A673 (cell line): ENCODE measurements around the gene NFIC. TPM values are rescaled to one million over a fixed set of nuclear protein-coding genes. Genes with fewer than 3 reads are reported as not detected.
A peak's percentile ranks its signal among the peaks of the same experiment; 100 is the strongest.

Source experiments
- BruUV-seq: library from RNA; stranded (reverse); fragments of 400-500 nt; replicated peaks from 2 replicates; lab custom pipeline; 2021; lab: Mats Ljungman, UMichigan
- CTCF ChIA-PET: fragments of 300-600 bp; sonication (Branson Sonifier 250); formaldehyde crosslinking; loops from one replicate; lab custom pipeline; 2022; ENCODE audit warnings: antibody characterized with exemption; lab: Charles Lee
- POLR2A ChIA-PET: fragments of 300-600 bp; sonication (Branson Sonifier 250); formaldehyde crosslinking; loops from one replicate; lab custom pipeline; 2022; ENCODE audit warnings: antibody characterized with exemption; ENCODE audit not compliant: low non-redundant PET; lab: Charles Lee
- DNase-seq: peaks from one replicate; pipeline ENCODE4 v3.0.0-alpha.2; 2015; ENCODE audit warnings: low spot score
- H3K27ac ChIP-seq: fragments of 200-600 bp; sonication (generic); 2 replicates; pipeline ENCODE4 v1.5.1; 2016; ENCODE audit warnings: mixed run types, low read depth, mild to moderate bottlenecking, mixed read lengths, antibody characterized with exemption, low read length; ENCODE audit not compliant: poor library complexity, severe bottlenecking
- H3K27me3 ChIP-seq: fragments of 200-600 bp; sonication (generic); replicated peaks from 2 replicates; pipeline ENCODE4 v1.6.1; 2017; ENCODE audit warnings: mixed run types, low read depth, mild to moderate bottlenecking, mixed read lengths, antibody characterized with exemption, low read length; ENCODE audit not compliant: insufficient read depth, poor library complexity
- H3K36me3 ChIP-seq: fragments of 200-600 bp; sonication (generic); 2 replicates; pipeline ENCODE4 v1.6.1; 2016; ENCODE audit warnings: mixed run types, mild to moderate bottlenecking, mixed read lengths, antibody characterized with exemption, low read length; ENCODE audit not compliant: insufficient read depth, poor library complexity, severe bottlenecking
- H3K4me1 ChIP-seq: fragments of 200-600 bp; sonication (generic); 2 replicates; pipeline ENCODE4 v1.6.1; 2017; ENCODE audit warnings: mixed run types, mild to moderate bottlenecking, mixed read lengths, antibody characterized with exemption, low read length; ENCODE audit not compliant: insufficient read depth, poor library complexity, severe bottlenecking
- H3K4me3 ChIP-seq: fragments of 200-600 bp; sonication (generic); 2 replicates; pipeline ENCODE4 v1.5.1; 2016; ENCODE audit warnings: low read depth, mixed run types, mild to moderate bottlenecking, mixed read lengths, low read length; ENCODE audit not compliant: poor library complexity, severe bottlenecking
- H3K9me3 ChIP-seq: fragments of 200-600 bp; sonication (generic); 2 replicates; pipeline ENCODE4 v1.6.1; 2016; ENCODE audit warnings: mixed run types, low read depth, mild to moderate bottlenecking, mixed read lengths, antibody characterized with exemption, low read length; ENCODE audit not compliant: poor library complexity, severe bottlenecking
- CTCF ChIP-seq: fragments of 300-800, 200-600 bp; sonication (generic); conservative IDR thresholded peaks from 2 replicates; pipeline ENCODE4 v1.5.1; 2017; ENCODE audit warnings: low read depth, mild to moderate bottlenecking, antibody characterized with exemption, low read length, moderate library complexity, mixed read lengths
- EZH2 ChIP-seq: fragments of 200-600 bp; sonication (generic); IDR thresholded peaks from 2 replicates; pipeline ENCODE4 v1.6.1; 2017; ENCODE audit warnings: borderline replicate concordance, low read depth, mild to moderate bottlenecking, mixed read lengths, antibody characterized with exemption, low read length; ENCODE audit not compliant: poor library complexity, severe bottlenecking
- intact Hi-C: fragments of 100-400 bp; cut with micrococcal nuclease; formaldehyde crosslinking; loops from one replicate; pipeline ENCODE4 v1.10.0; 2022; ENCODE audit not compliant: unreplicated experiment
- total RNA-seq: library from RNA; stranded (reverse); gene quantifications from 2 replicates; pipeline ENCODE4 v1.2.3, GENCODE V29; 2021

NFIC gene
- total RNA-seq, 1 experiment from 2014 or later, result 112 TPM

- H3K36me3 ChIP-seq, result no peaks in the 10 kb centered on the region
- no peak for DNase-seq
- intact Hi-C loops, result no loop called here
- no peaks in the 10 kb centered on the region for H3K9me3 ChIP-seq
- peaks cover 3% of the 10 kb centered on the region for H3K27me3 ChIP-seq
- POLR2A ChIA-PET, result no interaction called here
- H3K4me3 ChIP-seq, result no peak overlapping the region
- BruUV-seq, result no TSS peak
- CTCF ChIA-PET, result no interaction called here
- H3K27ac ChIP-seq, result no peak overlapping the region
- no peak for TF ChIP-seq CTCF
- no peak for TF ChIP-seq EZH2
- no peaks in the 10 kb centered on the region for H3K4me1 ChIP-seq
Measured at GRCh38 chr19:3468211-3468610, 101.8 kb downstream of the NFIC start.

- H3K36me3 ChIP-seq, result no peaks in the 10 kb centered on the region
- POLR2A ChIA-PET, result no interaction called here
- intact Hi-C loops, result loop anchor here (5.0 kb wide), 1 partner anchor 163 kb away; no protein-coding TSS in a partner anchor
- no peak for TF ChIP-seq EZH2
- TF ChIP-seq CTCF, result peak; percentile 37
- no peaks in the 10 kb centered on the region for H3K4me1 ChIP-seq
- no peak for DNase-seq
- H3K9me3 ChIP-seq, result no peaks in the 10 kb centered on the region
- H3K4me3 ChIP-seq, result no peak overlapping the region
- CTCF ChIA-PET, result interaction anchor here (0.9 kb wide), 2 partner anchors 10 to 194 kb away, joined by 3 to 4 read pairs; no protein-coding TSS in a partner anchor
- peaks cover 3% of the 10 kb centered on the region for H3K27me3 ChIP-seq
- no TSS peak for BruUV-seq
- H3K27ac ChIP-seq, result no peak overlapping the region
Measured at GRCh38 chr19:3469638-3470499, 103.5 kb downstream of the NFIC start.

GRCh38 chr19:3470500-3471128, 104.2 kb downstream of the NFIC start:
- no TSS peak for BruUV-seq
- CTCF ChIA-PET, result interaction anchor here (0.9 to 1.0 kb wide), 3 partner anchors 9 to 195 kb away, joined by 3 to 4 read pairs (median 4); no protein-coding TSS in a partner anchor
- Histone ChIP-seq H3K27ac (no peak overlapping the region), H3K27me3 (peaks cover 3% of the 10 kb centered on the region), H3K9me3 (no peaks in the 10 kb centered on the region), H3K36me3 (no peaks in the 10 kb centered on the region), H3K4me3 (no peak overlapping the region), H3K4me1 (no peaks in the 10 kb centered on the region)
- POLR2A ChIA-PET, result no interaction called here
- intact Hi-C loops, result loop anchor here (5.0 kb wide), 1 partner anchor 163 kb away; no protein-coding TSS in a partner anchor
- no peak for DNase-seq
- TF ChIP-seq CTCF (no peak), EZH2 (no peak)
